ENCODE measurements around the gene ADH1A. TPM values are rescaled to one million over a fixed set of nuclear protein-coding genes. Genes with fewer than 3 reads are reported as not detected.

ADH1A gene
- polyA plus RNA-seq: not detected

GRCh38 chr4:99290848-99291786 lies at the start of gene ADH1A:
ADH1A (minus strand) TSS chr4:99290985; CDS start chr4:99290914, 71 bp downstream.
- H3K27me3 ChIP-seq (ENCODE audit: control insufficient read depth in 1 of 2, insufficient read depth in 2 of 2, low read length in 2 of 2): no peaks in the 10 kb centered on the region
- H3K9me3 ChIP-seq (ENCODE audit: control insufficient read depth in 2 of 2, insufficient read depth in 1 of 2, low read depth in 1 of 2, low read length in 1 of 2): no peaks in the 10 kb centered on the region
- H3K4me1 ChIP-seq (ENCODE audit: control insufficient read depth in 2 of 2, insufficient read depth in 2 of 2, low read length in 1 of 2): no peaks in the 10 kb centered on the region
- H3K4me3 ChIP-seq (ENCODE audit: low read depth in 1 of 2, low read length in 2 of 2): no peak within 1 kb of the TSS
- H3K36me3 ChIP-seq (ENCODE audit: control insufficient read depth in 2 of 2, insufficient read depth in 2 of 2, low read length in 1 of 2): no peaks in the 10 kb centered on the region
- 45 to 67% methylated on average over 3 of the region's 3 CpGs for WGBS, 2 donors
- H3K27ac ChIP-seq (ENCODE audit: low read depth in 2 of 2, low read length in 1 of 2): no peak within 1 kb of the TSS

GRCh38 chr4:99339172-99339571 lies 48.4 kb upstream of the ADH1A start:
- Histone ChIP-seq H3K27ac (ENCODE audit: low read depth in 2 of 2, low read length in 1 of 2) (no peak overlapping the region), H3K27me3 (ENCODE audit: control insufficient read depth in 1 of 2, insufficient read depth in 2 of 2, low read length in 2 of 2) (no peaks in the 10 kb centered on the region), H3K36me3 (ENCODE audit: control insufficient read depth in 2 of 2, insufficient read depth in 2 of 2, low read length in 1 of 2) (no peaks in the 10 kb centered on the region), H3K9me3 (ENCODE audit: control insufficient read depth in 2 of 2, insufficient read depth in 1 of 2, low read depth in 1 of 2, low read length in 1 of 2) (no peaks in the 10 kb centered on the region), H3K4me3 (ENCODE audit: low read depth in 1 of 2, low read length in 2 of 2) (no peak overlapping the region), H3K4me1 (ENCODE audit: control insufficient read depth in 2 of 2, insufficient read depth in 2 of 2, low read length in 1 of 2) (no peaks in the 10 kb centered on the region)
- WGBS, 2 donors: 87 to 90% methylated on average over 3 of the region's 3 CpGs

GRCh38 chr4:99336553-99336952 lies 45.8 kb upstream of the ADH1A start:
- no peaks in the 10 kb centered on the region for H3K36me3 ChIP-seq (ENCODE audit: control insufficient read depth in 2 of 2, insufficient read depth in 2 of 2, low read length in 1 of 2)
- WGBS, 2 donors: 57 to 62% methylated on average over 4 of the region's 4 CpGs
- H3K9me3 ChIP-seq (ENCODE audit: control insufficient read depth in 2 of 2, insufficient read depth in 1 of 2, low read depth in 1 of 2, low read length in 1 of 2): no peaks in the 10 kb centered on the region
- no peak overlapping the region for H3K27ac ChIP-seq (ENCODE audit: low read depth in 2 of 2, low read length in 1 of 2)
- no peaks in the 10 kb centered on the region for H3K27me3 ChIP-seq (ENCODE audit: control insufficient read depth in 1 of 2, insufficient read depth in 2 of 2, low read length in 2 of 2)
- H3K4me1 ChIP-seq (ENCODE audit: control insufficient read depth in 2 of 2, insufficient read depth in 2 of 2, low read length in 1 of 2): no peaks in the 10 kb centered on the region
- H3K4me3 ChIP-seq (ENCODE audit: low read depth in 1 of 2, low read length in 2 of 2): no peak overlapping the region

GRCh38 chr4:99334880-99335279 lies 44.1 kb upstream of the ADH1A start:
- 41 to 76% methylated on average over 1 of the region's 1 CpG for WGBS, 2 donors
- Histone ChIP-seq H3K4me3 (ENCODE audit: low read depth in 1 of 2, low read length in 2 of 2) (no peak overlapping the region), H3K4me1 (ENCODE audit: control insufficient read depth in 2 of 2, insufficient read depth in 2 of 2, low read length in 1 of 2) (no peaks in the 10 kb centered on the region), H3K27me3 (ENCODE audit: control insufficient read depth in 1 of 2, insufficient read depth in 2 of 2, low read length in 2 of 2) (no peaks in the 10 kb centered on the region), H3K27ac (ENCODE audit: low read depth in 2 of 2, low read length in 1 of 2) (no peak overlapping the region), H3K9me3 (ENCODE audit: control insufficient read depth in 2 of 2, insufficient read depth in 1 of 2, low read depth in 1 of 2, low read length in 1 of 2) (no peaks in the 10 kb centered on the region), H3K36me3 (ENCODE audit: control insufficient read depth in 2 of 2, insufficient read depth in 2 of 2, low read length in 1 of 2) (no peaks in the 10 kb centered on the region)

GRCh38 chr4:99330648-99331047 lies 39.9 kb upstream of the ADH1A start:
- Histone ChIP-seq H3K4me3 (ENCODE audit: low read depth in 1 of 2, low read length in 2 of 2) (no peak overlapping the region), H3K9me3 (ENCODE audit: control insufficient read depth in 2 of 2, insufficient read depth in 1 of 2, low read depth in 1 of 2, low read length in 1 of 2) (peaks cover 0 to 3% of the 10 kb centered on the region in 2 donors), H3K27ac (ENCODE audit: low read depth in 2 of 2, low read length in 1 of 2) (no peak overlapping the region), H3K36me3 (ENCODE audit: control insufficient read depth in 2 of 2, insufficient read depth in 2 of 2, low read length in 1 of 2) (no peaks in the 10 kb centered on the region), H3K27me3 (ENCODE audit: control insufficient read depth in 1 of 2, insufficient read depth in 2 of 2, low read length in 2 of 2) (no peaks in the 10 kb centered on the region), H3K4me1 (ENCODE audit: control insufficient read depth in 2 of 2, insufficient read depth in 2 of 2, low read length in 1 of 2) (no peaks in the 10 kb centered on the region)
- WGBS, 2 donors: 88 to 91% methylated on average over 3 of the region's 3 CpGs

GRCh38 chr4:99329876-99330275 lies 39.1 kb upstream of the ADH1A start:
- H3K4me1 ChIP-seq (ENCODE audit: control insufficient read depth in 2 of 2, insufficient read depth in 2 of 2, low read length in 1 of 2): no peaks in the 10 kb centered on the region
- H3K27ac ChIP-seq (ENCODE audit: low read depth in 2 of 2, low read length in 1 of 2): peak overlapping the region; percentile 4 to 65
- H3K27me3 ChIP-seq (ENCODE audit: control insufficient read depth in 1 of 2, insufficient read depth in 2 of 2, low read length in 2 of 2): no peaks in the 10 kb centered on the region
- no peaks in the 10 kb centered on the region for H3K36me3 ChIP-seq (ENCODE audit: control insufficient read depth in 2 of 2, insufficient read depth in 2 of 2, low read length in 1 of 2)
- H3K9me3 ChIP-seq (ENCODE audit: control insufficient read depth in 2 of 2, insufficient read depth in 1 of 2, low read depth in 1 of 2, low read length in 1 of 2): peaks cover 0 to 3% of the 10 kb centered on the region in 2 donors
- H3K4me3 ChIP-seq (ENCODE audit: low read depth in 1 of 2, low read length in 2 of 2): no peak overlapping the region
- 66 to 69% methylated on average over 2 of the region's 2 CpGs for WGBS, 2 donors

GRCh38 chr4:99324979-99325378 lies 34.2 kb upstream of the ADH1A start:
- 20 to 27% methylated on average over 3 of the region's 3 CpGs for WGBS, 2 donors

GRCh38 chr4:99324361-99324760 lies 33.6 kb upstream of the ADH1A start:
- Histone ChIP-seq H3K36me3 (ENCODE audit: control insufficient read depth in 2 of 2, insufficient read depth in 2 of 2, low read length in 1 of 2) (no peaks in the 10 kb centered on the region), H3K27ac (ENCODE audit: low read depth in 2 of 2, low read length in 1 of 2) (peak overlapping the region in 1 of 2 donors; percentile 69), H3K4me1 (ENCODE audit: control insufficient read depth in 2 of 2, insufficient read depth in 2 of 2, low read length in 1 of 2) (no peaks in the 10 kb centered on the region), H3K9me3 (ENCODE audit: control insufficient read depth in 2 of 2, insufficient read depth in 1 of 2, low read depth in 1 of 2, low read length in 1 of 2) (peaks cover 0 to 5% of the 10 kb centered on the region in 2 donors), H3K4me3 (ENCODE audit: low read depth in 1 of 2, low read length in 2 of 2) (no peak overlapping the region), H3K27me3 (ENCODE audit: control insufficient read depth in 1 of 2, insufficient read depth in 2 of 2, low read length in 2 of 2) (no peaks in the 10 kb centered on the region)
- WGBS, 2 donors: 33 to 69% methylated on average over 1 of the region's 1 CpG

More at GRCh38 chr4:99324979-99325378, 34.2 kb upstream of the ADH1A start:
- Histone ChIP-seq H3K27ac (ENCODE audit: low read depth in 2 of 2, low read length in 1 of 2) (no peak overlapping the region), H3K4me3 (ENCODE audit: low read depth in 1 of 2, low read length in 2 of 2) (no peak overlapping the region), H3K36me3 (ENCODE audit: control insufficient read depth in 2 of 2, insufficient read depth in 2 of 2, low read length in 1 of 2) (no peaks in the 10 kb centered on the region), H3K27me3 (ENCODE audit: control insufficient read depth in 1 of 2, insufficient read depth in 2 of 2, low read length in 2 of 2) (no peaks in the 10 kb centered on the region), H3K9me3 (ENCODE audit: control insufficient read depth in 2 of 2, insufficient read depth in 1 of 2, low read depth in 1 of 2, low read length in 1 of 2) (peaks cover 0 to 5% of the 10 kb centered on the region in 2 donors), H3K4me1 (ENCODE audit: control insufficient read depth in 2 of 2, insufficient read depth in 2 of 2, low read length in 1 of 2) (no peaks in the 10 kb centered on the region)

- Histone ChIP-seq H3K27me3 (ENCODE audit: control insufficient read depth in 1 of 2, insufficient read depth in 2 of 2, low read length in 2 of 2) (no peaks in the 10 kb centered on the region), H3K27ac (ENCODE audit: low read depth in 2 of 2, low read length in 1 of 2) (peak overlapping the region; percentile 16 to 69), H3K4me3 (ENCODE audit: low read depth in 1 of 2, low read length in 2 of 2) (no peak overlapping the region), H3K36me3 (ENCODE audit: control insufficient read depth in 2 of 2, insufficient read depth in 2 of 2, low read length in 1 of 2) (no peaks in the 10 kb centered on the region), H3K9me3 (ENCODE audit: control insufficient read depth in 2 of 2, insufficient read depth in 1 of 2, low read depth in 1 of 2, low read length in 1 of 2) (peaks cover 0 to 5% of the 10 kb centered on the region in 2 donors), H3K4me1 (ENCODE audit: control insufficient read depth in 2 of 2, insufficient read depth in 2 of 2, low read length in 1 of 2) (no peaks in the 10 kb centered on the region)
- 70 to 82% methylated on average over 1 of the region's 1 CpG for WGBS, 2 donors
These were observed 33.0 kb upstream of the ADH1A start for GRCh38 chr4:99323756-99324155.
